Gastroesophageal sphincter (tissue), 4 donors: ENCODE data around the gene ANK3. TPM values are rescaled to one million over a fixed set of nuclear protein-coding genes. Genes with fewer than 3 reads are reported as not detected.

ENCODE experiments used
- ATAC-seq: fragments of 150-250 bp; one replicate; pipeline ENCODE4 v1.9.1; 2016; ENCODE audit warnings: mild to moderate bottlenecking, moderate library complexity
- H3K27ac ChIP-seq, 4 donors: fragments of 200-600 bp; sonication (generic) in 3 of 4; 1 replicate in 3 of 4; 2 replicates in 1 of 4; pipeline ENCODE4 v1.5.1; 2016 to 2019
- H3K27me3 ChIP-seq: fragments of 200-600 bp; sonication (generic); one replicate; pipeline ENCODE4 v1.5.1; 2019
- H3K36me3 ChIP-seq, 2 donors: fragments of 200-600 bp; sonication (generic); one replicate each; pipeline ENCODE4 v1.5.1; 2019; ENCODE audit warnings: control low read depth in 1 of 2
- H3K4me1 ChIP-seq, 3 donors: fragments of 200-600 bp; sonication (generic); 1 replicate in 2 of 3; 2 replicates in 1 of 3; pipeline ENCODE4 v1.5.1; 2016 to 2019; ENCODE audit warnings: control low read depth in 2 of 3
- H3K4me3 ChIP-seq, 2 donors: fragments of 200-600 bp; sonication (generic); one replicate each; pipeline ENCODE4 v1.5.1; 2019; ENCODE audit warnings: mild to moderate bottlenecking in 1 of 2, moderate library complexity in 1 of 2
- H3K9me3 ChIP-seq, 3 donors: fragments of 200-600 bp; sonication (generic); one replicate each; pipeline ENCODE4 v1.5.1; 2017 to 2019; ENCODE audit warnings: control low read depth in 2 of 3
- EP300 ChIP-seq: sonication (generic); formaldehyde crosslinking; IDR thresholded peaks from one replicate; pipeline ENCODE4 v1.6.1; 2017; ENCODE audit warnings: antibody characterized with exemption, mild to moderate bottlenecking
- POLR2A ChIP-seq, 2 donors: fragments of 450-650 bp; IDR thresholded peaks; one replicate each; pipeline ENCODE4 v1.6.1; 2017; ENCODE audit warnings: antibody characterized with exemption in 2 of 2, mild to moderate bottlenecking in 2 of 2, moderate library complexity in 1 of 2
- POLR2AphosphoS5 ChIP-seq: sonication (generic); formaldehyde crosslinking; IDR thresholded peaks from one replicate; pipeline ENCODE4 v1.6.1; 2017; ENCODE audit warnings: antibody characterized with exemption
- WGBS, 2 donors: methylation state at CpG; one replicate each; pipeline ENCODE4 v1.1.5; 2018; ENCODE audit warnings: low coverage in 1 of 2; 5-methylcytosine and 5-hydroxymethylcytosine counted together
- total RNA-seq, 4 donors: library from RNA; depleted of rRNA; stranded (reverse); fragments of >200 nt; gene quantifications; one replicate each; pipeline ENCODE4 v1.1.0, GENCODE V29; 2016
- TF ChIP-seq, protein P1 (sequence below), 4 experiments: fragments of 200-600 bp in 2 of 4; fragments of 450-650 bp in 2 of 4; sonication (generic) in 1 of 4; IDR thresholded peaks; one replicate each; pipeline ENCODE4 v1.5.1; 2017 to 2019; ENCODE audit warnings: antibody characterized with exemption in 4 of 4, mild to moderate bottlenecking in 2 of 4, moderate library complexity in 2 of 4

The ANK3 gene
- total RNA-seq, 4 donors from 2014 or later = 21.1 to 61.5 (median 38.9) TPM

GRCh38 chr10:60422809-60423208 lies 33.1 kb upstream of the ANK3 start:
- Histone ChIP-seq H3K27ac (no peak overlapping the region), H3K4me1 (peaks cover 3 to 32% (median 6%) of the 10 kb centered on the region in 3 donors), H3K4me3 (no peak overlapping the region), H3K9me3 (no peaks in the 10 kb centered on the region), H3K27me3 (no peaks in the 10 kb centered on the region), H3K36me3 (no peaks in the 10 kb centered on the region)
- no peak for TF ChIP-seq POLR2A (IDR thresholded peaks at IDR 0.05)
- no peak for TF ChIP-seq POLR2AphosphoS5
- TF ChIP-seq, protein P1, sequence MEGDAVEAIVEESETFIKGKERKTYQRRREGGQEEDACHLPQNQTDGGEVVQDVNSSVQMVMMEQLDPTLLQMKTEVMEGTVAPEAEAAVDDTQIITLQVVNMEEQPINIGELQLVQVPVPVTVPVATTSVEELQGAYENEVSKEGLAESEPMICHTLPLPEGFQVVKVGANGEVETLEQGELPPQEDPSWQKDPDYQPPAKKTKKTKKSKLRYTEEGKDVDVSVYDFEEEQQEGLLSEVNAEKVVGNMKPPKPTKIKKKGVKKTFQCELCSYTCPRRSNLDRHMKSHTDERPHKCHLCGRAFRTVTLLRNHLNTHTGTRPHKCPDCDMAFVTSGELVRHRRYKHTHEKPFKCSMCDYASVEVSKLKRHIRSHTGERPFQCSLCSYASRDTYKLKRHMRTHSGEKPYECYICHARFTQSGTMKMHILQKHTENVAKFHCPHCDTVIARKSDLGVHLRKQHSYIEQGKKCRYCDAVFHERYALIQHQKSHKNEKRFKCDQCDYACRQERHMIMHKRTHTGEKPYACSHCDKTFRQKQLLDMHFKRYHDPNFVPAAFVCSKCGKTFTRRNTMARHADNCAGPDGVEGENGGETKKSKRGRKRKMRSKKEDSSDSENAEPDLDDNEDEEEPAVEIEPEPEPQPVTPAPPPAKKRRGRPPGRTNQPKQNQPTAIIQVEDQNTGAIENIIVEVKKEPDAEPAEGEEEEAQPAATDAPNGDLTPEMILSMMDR (IDR thresholded peaks at IDR 0.05) = no peak
- no peak for TF ChIP-seq EP300
- 68 to 85% methylated on average over 5 of the region's 5 CpGs for WGBS, 2 donors
- no peak for ATAC-seq

GRCh38 chr10:60420991-60421894 lies 31.6 kb upstream of the ANK3 start:
- Histone ChIP-seq H3K4me3 (no peak overlapping the region), H3K4me1 (peaks cover 0 to 20% (median 0%) of the 10 kb centered on the region in 3 donors), H3K27me3 (no peaks in the 10 kb centered on the region), H3K36me3 (no peaks in the 10 kb centered on the region), H3K27ac (no peak overlapping the region), H3K9me3 (no peaks in the 10 kb centered on the region)
- 32 to 67% methylated on average over 2 to 5 of the region's 5 CpGs for WGBS, 2 donors
- TF ChIP-seq, protein P1 (IDR thresholded peaks at IDR 0.05) = no peak
- no peak for ATAC-seq

- H3K27me3 ChIP-seq = no peaks in the 10 kb centered on the region
- no peaks in the 10 kb centered on the region for H3K9me3 ChIP-seq
- TF ChIP-seq POLR2AphosphoS5 (no peak), POLR2A (IDR thresholded peaks at IDR 0.05) (no peak), EP300 (no peak)
- TF ChIP-seq, protein P1 (IDR thresholded peaks at IDR 0.05) = no peak
- H3K27ac ChIP-seq = no peak overlapping the region
- no peak for ATAC-seq
- H3K4me3 ChIP-seq = no peak overlapping the region
- peaks cover 0 to under 1% (median 0%) of the 10 kb centered on the region in 3 donors for H3K4me1 ChIP-seq
- H3K36me3 ChIP-seq = no peaks in the 10 kb centered on the region
These were observed 29.6 kb upstream of the ANK3 start for GRCh38 chr10:60419249-60419648.

DNA sequence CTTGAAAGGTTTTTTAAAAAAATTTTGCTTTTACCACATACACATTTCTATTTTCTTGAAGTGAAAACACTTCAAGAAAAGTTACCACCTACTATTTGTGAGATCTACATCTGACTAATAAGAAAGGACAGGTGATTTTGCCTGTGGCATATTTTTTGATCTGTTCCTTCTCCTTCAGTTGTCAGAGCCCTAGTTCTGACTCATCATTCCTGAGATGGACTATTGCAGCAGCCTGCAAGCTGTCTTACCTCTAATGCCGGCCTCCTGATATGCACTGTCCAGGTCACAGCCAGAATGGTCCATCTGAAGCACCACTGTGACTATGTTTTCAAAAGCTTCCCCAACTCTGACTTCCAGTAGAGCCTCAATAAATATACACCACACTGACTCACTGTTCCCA lies 28.2 kb upstream of the ANK3 start:
- TF ChIP-seq, protein P1 (IDR thresholded peaks at IDR 0.05) = no peak
- TF ChIP-seq POLR2AphosphoS5 (no peak), EP300 (no peak), POLR2A (IDR thresholded peaks at IDR 0.05) (no peak)
- H3K27ac ChIP-seq = no peak overlapping the region
- H3K4me3 ChIP-seq = no peak overlapping the region
- no peak for ATAC-seq
- no peaks in the 10 kb centered on the region for H3K27me3 ChIP-seq
- no peaks in the 10 kb centered on the region for H3K4me1 ChIP-seq
- H3K9me3 ChIP-seq = no peaks in the 10 kb centered on the region
- WGBS, 2 donors = 75 to 92% methylated on average over 1 of the region's 1 CpG
- H3K36me3 ChIP-seq = no peaks in the 10 kb centered on the region

DNA sequence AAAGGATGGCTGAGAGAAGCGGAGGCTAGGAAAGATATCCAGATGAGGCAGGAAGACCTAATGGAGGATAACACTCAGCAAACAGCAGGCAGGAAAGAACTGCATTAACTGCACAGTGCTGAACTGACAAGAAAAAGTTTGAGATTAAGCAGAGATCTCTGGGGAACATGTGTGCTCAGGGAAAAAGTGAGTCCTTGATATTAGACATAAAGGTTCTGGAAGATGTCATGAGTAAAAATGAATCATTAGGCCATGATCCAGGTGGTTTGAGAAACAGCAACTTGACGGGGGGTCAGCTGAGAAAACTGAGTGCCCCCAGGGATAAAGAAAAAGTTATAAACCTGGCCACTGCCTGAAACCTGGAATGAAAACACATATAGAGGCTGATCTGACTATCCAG lies 27.3 kb upstream of the ANK3 start:
- Histone ChIP-seq H3K9me3 (no peaks in the 10 kb centered on the region), H3K27me3 (no peaks in the 10 kb centered on the region), H3K36me3 (no peaks in the 10 kb centered on the region), H3K4me3 (no peak overlapping the region), H3K27ac (no peak overlapping the region), H3K4me1 (no peaks in the 10 kb centered on the region)
- no peak for ATAC-seq
- 56 to 75% methylated on average over 2 of the region's 2 CpGs for WGBS, 2 donors
- TF ChIP-seq, protein P1 (IDR thresholded peaks at IDR 0.05) = no peak
- TF ChIP-seq EP300 = no peak
- TF ChIP-seq POLR2AphosphoS5 = no peak
- no peak for TF ChIP-seq POLR2A (IDR thresholded peaks at IDR 0.05)
